Activated T-cell treated with anti-CD3 and anti-CD28 coated beads, Interleukin-2, amount 50 U/mL, for 72 hours (primary cell): ENCODE data around the gene C1orf210. TPM values are rescaled to one million over a fixed set of nuclear protein-coding genes. Genes with fewer than 3 reads are reported as not detected.
A peak's percentile ranks its signal among the peaks of the same experiment; 100 is the strongest.

Source experiments
- ATAC-seq, 2 donors: fragments of 150-1000 bp; cut with Tn5 transposase; replicated peaks in 1 of 2; 2 replicates each; pipeline ENCODE4 v1.10.0; 2021; ENCODE audit warnings: moderate library complexity in 2 of 2, mild to moderate bottlenecking in 1 of 2
- DNase-seq, 2 donors: peaks; one replicate each; pipeline ENCODE4 v3.0.0; 2021 to 2022; ENCODE audit warnings: mixed read lengths in 1 of 2
- H3K27ac Mint-ChIP-seq: one replicate; pipeline ENCODE4 v1.8.0; 2022; ENCODE audit warnings: mild to moderate bottlenecking, moderate library complexity, mixed read lengths
- H3K27me3 Mint-ChIP-seq: one replicate; pipeline ENCODE4 v1.8.0; 2022; ENCODE audit warnings: low read depth, mixed read lengths
- H3K36me3 Mint-ChIP-seq, 2 donors: one replicate each; pipeline ENCODE4 v1.8.0; 2022; ENCODE audit warnings: mixed read lengths in 2 of 2, mild to moderate bottlenecking in 1 of 2; ENCODE audit not compliant: insufficient read depth in 2 of 2
- H3K4me1 Mint-ChIP-seq: one replicate; pipeline ENCODE4 v1.8.0; 2022; ENCODE audit warnings: low read depth, mixed read lengths
- H3K4me3 Mint-ChIP-seq, 2 donors: one replicate each; pipeline ENCODE4 v1.8.0; 2022; ENCODE audit warnings: mild to moderate bottlenecking in 2 of 2, mixed read lengths in 2 of 2, moderate library complexity in 2 of 2
- H3K9me3 Mint-ChIP-seq, 2 donors: one replicate each; pipeline ENCODE4 v1.8.0; 2022; ENCODE audit warnings: mixed read lengths in 2 of 2
- total RNA-seq, 2 donors: library from RNA; stranded (reverse); gene quantifications; one replicate each; pipeline ENCODE4 v1.2.3, GENCODE V29; 2022

Gene C1orf210
- total RNA-seq, 2 donors from 2014 or later: 0.38 TPM; not detected in 1

DNA sequence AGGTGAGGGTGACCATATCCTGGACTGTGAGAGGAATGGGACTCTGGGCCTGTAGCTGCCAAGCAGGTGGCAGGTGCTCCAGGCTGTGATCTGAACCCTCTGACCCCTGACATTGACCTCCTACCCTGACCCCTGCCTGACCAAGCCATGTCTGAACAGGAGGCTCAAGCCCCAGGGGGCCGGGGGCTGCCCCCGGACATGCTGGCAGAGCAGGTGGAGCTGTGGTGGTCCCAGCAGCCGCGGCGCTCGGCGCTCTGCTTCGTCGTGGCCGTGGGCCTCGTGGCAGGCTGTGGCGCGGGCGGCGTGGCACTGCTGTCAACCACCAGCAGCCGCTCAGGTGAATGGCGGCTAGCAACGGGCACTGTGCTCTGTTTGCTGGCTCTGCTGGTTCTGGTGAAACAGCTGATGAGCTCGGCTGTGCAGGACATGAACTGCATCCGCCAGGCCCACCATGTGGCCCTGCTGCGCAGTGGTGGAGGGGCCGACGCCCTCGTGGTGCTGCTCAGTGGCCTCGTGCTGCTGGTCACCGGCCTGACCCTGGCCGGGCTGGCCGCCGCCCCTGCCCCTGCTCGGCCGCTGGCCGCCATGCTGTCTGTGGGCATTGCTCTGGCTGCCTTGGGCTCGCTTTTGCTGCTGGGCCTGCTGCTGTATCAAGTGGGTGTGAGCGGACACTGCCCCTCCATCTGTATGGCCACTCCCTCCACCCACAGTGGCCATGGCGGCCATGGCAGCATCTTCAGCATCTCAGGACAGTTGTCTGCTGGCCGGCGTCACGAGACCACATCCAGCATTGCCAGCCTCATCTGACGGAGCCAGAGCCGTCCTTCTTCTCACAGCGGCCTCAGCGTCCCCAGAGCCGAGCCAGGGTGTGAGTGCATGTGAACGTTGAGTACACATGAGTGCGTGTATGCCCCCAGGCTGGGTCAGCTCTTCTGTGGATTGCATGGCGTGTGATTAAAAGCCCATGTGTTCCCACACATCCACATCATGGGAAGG lies 12.5 kb downstream of the C1orf210 start:
- Mint-ChIP-seq H3K9me3 (peaks cover 6 to 7% of the 10 kb centered on the region in 2 donors), H3K4me1 (peaks cover 33% of the 10 kb centered on the region)

DNA sequence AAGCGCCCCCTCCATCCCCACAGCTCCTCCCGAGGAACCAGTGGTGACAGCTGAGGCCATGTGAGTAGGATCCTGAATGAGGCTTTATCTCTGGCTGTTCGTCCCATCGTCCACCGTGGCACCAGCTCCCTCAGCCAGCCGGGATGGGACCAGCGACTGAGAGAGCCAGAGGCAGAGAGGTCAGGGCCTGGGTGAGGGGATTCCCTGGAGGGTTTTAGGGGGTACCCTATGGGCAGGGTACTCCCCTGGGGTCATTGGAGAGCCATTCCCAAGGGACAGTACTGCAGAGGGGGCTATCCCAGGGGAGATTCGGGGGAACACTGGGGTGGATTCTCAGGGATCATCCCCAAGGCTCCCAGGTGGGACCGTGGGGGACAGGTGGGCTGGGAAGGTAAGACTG lies 13.2 kb downstream of the C1orf210 start:
- ATAC-seq (no peak), DNase-seq (no peak)
- Mint-ChIP-seq H3K36me3 (peaks cover 5 to 10% of the 10 kb centered on the region in 2 donors), H3K4me1 (peaks cover 33% of the 10 kb centered on the region), H3K4me3 (no peak overlapping the region), H3K9me3 (peaks cover 6 to 7% of the 10 kb centered on the region in 2 donors), H3K27me3 (peaks cover 19% of the 10 kb centered on the region), H3K27ac (no peak overlapping the region)

More for the DNA sequence above, 12.5 kb downstream of the C1orf210 start:
- Mint-ChIP-seq H3K36me3 (peaks cover 5 to 10% of the 10 kb centered on the region in 2 donors), H3K27ac (no peak overlapping the region), H3K27me3 (peaks cover 19% of the 10 kb centered on the region), H3K4me3 (no peak overlapping the region)
- DNase-seq (no peak), ATAC-seq (no peak)

DNA sequence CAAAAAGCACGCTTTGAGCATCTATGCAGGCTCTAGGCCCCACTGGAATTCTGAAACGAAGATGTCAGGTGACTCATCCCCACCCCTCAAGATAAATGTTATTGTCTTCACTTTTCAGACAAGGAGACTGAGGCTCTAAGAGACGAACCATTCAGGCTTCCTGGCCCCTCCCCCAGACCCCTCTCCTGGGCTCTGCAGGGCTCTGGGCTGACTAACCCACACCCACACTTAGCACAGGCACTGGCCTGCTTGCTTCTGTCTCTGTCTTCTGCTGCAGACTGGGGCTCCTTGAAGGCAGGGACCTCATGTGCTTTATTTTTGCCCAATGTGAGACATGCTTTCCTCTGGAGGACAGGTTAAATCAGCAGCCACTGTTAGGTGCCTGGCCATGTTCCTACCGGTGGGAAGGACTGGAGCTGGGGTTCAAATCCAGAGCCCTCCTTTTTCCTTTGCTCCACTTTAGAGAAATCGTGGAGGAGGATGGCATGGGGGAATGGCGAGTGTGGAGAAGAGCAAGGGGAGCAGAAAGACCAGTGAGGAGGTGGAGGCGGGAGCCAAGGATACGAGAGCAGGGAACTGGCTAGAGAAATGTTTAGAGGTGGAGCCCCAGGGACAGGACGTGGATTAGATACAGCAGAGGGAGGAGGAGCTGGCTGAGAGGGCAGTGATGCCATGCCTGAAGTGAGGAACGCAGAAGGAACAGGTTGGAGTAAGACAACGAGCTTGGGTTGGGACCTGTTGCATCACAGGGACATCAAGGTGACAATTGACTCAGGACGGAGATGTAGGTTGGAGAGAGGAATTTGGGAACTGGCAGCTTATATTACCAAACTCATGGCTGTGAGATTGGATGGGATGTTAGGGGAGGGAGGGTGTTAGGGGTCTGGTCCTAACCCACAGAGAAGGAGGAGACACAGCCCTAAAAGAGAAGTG lies 13.9 kb downstream of the C1orf210 start:
- Mint-ChIP-seq H3K27ac (no peak overlapping the region), H3K4me3 (peak overlapping the region; percentile 46 to 73), H3K36me3 (peaks cover 5 to 10% of the 10 kb centered on the region in 2 donors), H3K27me3 (peaks cover 11% of the 10 kb centered on the region), H3K9me3 (peaks cover 6 to 7% of the 10 kb centered on the region in 2 donors), H3K4me1 (peaks cover 33% of the 10 kb centered on the region)
- ATAC-seq: peak; percentile 40 to 50
- DNase-seq: peak in 1 of 2 donors; percentile 8

DNA sequence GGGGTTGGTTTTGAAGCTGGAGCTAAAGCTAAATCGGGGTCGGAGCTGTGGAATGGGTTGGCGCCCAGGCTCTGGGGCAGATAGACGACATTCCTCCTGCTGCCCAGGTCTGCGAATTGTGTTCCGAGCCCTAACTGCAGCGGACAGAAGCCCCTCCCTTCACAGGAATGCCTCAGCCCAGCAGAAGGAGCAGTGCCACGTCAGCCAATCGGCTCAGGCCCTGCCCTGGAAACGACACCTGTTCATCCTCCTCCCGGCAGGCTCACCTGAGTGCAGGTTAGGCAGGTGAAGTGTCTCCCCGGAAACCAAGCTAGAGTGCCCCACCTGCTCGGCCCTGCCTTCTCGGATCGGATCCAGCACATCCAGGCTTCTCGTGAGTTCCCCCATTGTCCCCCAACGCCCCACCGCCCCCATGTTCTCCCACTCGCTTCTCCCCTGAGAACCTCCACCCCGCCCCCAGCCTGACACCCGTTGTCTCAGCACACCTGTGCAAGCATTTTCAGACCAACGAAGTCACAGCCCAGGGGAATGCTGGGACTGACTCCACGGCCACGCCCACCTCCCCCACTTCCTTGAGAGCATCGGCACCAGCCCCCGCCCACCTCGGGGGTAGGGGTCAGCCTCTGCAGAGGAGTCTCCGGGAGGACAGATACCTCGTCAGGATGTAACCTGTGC lies 14.8 kb downstream of the C1orf210 start:
- Mint-ChIP-seq H3K4me1 (peaks cover 33% of the 10 kb centered on the region), H3K27ac (no peak overlapping the region), H3K27me3 (peaks cover 10% of the 10 kb centered on the region), H3K9me3 (peaks cover 6 to 7% of the 10 kb centered on the region in 2 donors), H3K36me3 (peaks cover 5 to 10% of the 10 kb centered on the region in 2 donors), H3K4me3 (peak overlapping the region; percentile 63 to 73)
- peak; percentile 18 to 38 for ATAC-seq
- DNase-seq: peak; percentile 14 to 20

GRCh38 chr1:43269627-43270375 lies 15.6 kb downstream of the C1orf210 start, which contains the start of gene TMEM125:
Gene TMEM125 (plus strand): TSS chr1:43269983. CDS start chr1:43272723, 2,740 bp downstream.
- H3K4me3 Mint-ChIP-seq: peak within 1 kb of the TSS; percentile 63 to 73
- H3K27ac Mint-ChIP-seq: no peak within 1 kb of the TSS
- DNase-seq (no peak), ATAC-seq (no peak)
- peaks cover 3 to 4% of the 10 kb centered on the region in 2 donors for H3K9me3 Mint-ChIP-seq
- H3K4me1 Mint-ChIP-seq: peaks cover 28% of the 10 kb centered on the region
- H3K27me3 Mint-ChIP-seq: peaks cover 10% of the 10 kb centered on the region
- peaks cover 3 to 6% of the 10 kb centered on the region in 2 donors for H3K36me3 Mint-ChIP-seq

GRCh38 chr1:43267818-43268425 lies 17.5 kb downstream of the C1orf210 start:
- Mint-ChIP-seq H3K36me3 (peaks cover 3 to 4% of the 10 kb centered on the region in 2 donors), H3K4me3 (no peak overlapping the region), H3K27me3 (peaks cover 10% of the 10 kb centered on the region), H3K27ac (no peak overlapping the region), H3K9me3 (peaks cover 2 to 3% of the 10 kb centered on the region in 2 donors), H3K4me1 (peaks cover 21% of the 10 kb centered on the region)
- DNase-seq (no peak), ATAC-seq (no peak)

DNA sequence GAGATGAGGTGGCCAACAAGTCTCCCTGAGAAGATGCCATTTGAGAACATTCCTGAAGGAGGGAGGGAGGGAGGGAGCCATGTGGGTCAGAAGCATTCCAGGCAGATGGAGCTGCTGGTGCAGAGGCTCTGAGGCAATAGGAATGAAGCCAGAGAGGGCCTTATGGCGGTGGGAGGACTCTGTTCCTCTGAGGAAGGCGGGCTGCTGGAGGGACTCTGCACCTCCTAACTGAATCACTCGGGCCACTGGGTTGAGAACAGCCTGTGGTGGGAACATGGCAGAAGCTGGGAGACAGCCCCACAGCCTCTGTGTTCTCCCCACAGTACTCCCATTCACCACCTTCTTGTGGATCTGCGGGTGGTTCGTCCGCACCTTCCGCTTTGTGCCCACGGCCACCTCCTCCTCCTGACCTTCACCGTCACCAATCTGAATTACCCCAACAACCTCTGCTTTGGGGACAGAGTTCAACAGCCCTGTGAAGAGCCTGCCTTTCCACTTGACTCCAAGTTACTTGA lies 18.0 kb downstream of the C1orf210 start:
- ATAC-seq: no peak
- H3K27me3 Mint-ChIP-seq: peaks cover 10% of the 10 kb centered on the region
- no peak overlapping the region for H3K4me3 Mint-ChIP-seq
- H3K9me3 Mint-ChIP-seq: peaks cover 3 to 4% of the 10 kb centered on the region in 2 donors
- DNase-seq: no peak
- H3K36me3 Mint-ChIP-seq: peaks cover 3 to 7% of the 10 kb centered on the region in 2 donors
- peaks cover 21% of the 10 kb centered on the region for H3K4me1 Mint-ChIP-seq
- no peak overlapping the region for H3K27ac Mint-ChIP-seq

DNA sequence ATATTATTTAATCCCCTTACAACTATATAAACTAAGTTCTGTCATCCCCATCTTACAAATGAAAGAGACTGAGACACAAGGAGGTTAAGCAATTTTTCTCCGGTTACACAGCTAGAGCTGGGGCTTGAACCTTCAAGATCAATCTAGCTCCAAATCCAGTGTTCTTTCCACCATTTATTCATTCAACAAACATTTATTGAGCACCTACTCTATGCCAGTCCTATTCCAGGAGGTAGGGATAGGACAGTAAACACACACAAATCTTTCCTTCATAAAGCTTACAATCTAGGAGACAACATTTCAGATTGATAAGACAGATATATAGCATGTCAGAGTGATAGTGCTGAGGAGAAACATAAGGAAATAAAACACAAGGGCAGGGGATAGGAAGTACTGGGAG lies 18.5 kb downstream of the C1orf210 start:
- Mint-ChIP-seq H3K36me3 (peaks cover 3 to 7% of the 10 kb centered on the region in 2 donors), H3K4me1 (peaks cover 20% of the 10 kb centered on the region), H3K27me3 (peaks cover 10% of the 10 kb centered on the region), H3K27ac (no peak overlapping the region), H3K4me3 (no peak overlapping the region), H3K9me3 (peaks cover 3 to 4% of the 10 kb centered on the region in 2 donors)
- ATAC-seq (no peak), DNase-seq (no peak)

DNA sequence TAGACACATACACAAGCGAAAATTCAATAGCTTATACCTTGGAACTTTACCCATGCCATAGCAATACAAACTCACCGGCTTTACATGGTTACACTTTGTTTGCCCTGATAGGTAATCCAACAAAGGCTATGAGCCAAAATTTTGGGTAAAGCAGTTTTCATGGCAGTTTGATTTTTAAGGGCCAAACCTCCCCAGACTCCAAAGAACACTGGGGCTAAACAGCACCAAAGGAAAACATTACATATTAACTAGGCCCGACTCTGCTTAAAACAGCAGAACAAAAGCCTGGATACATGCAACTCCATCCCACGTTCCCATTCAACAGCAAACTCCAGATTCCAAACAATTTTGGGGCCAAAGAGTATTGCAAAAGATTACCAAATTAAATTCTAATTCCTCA lies 19.9 kb downstream of the C1orf210 start:
- Mint-ChIP-seq H3K36me3 (peaks cover 3 to 7% of the 10 kb centered on the region in 2 donors), H3K9me3 (peaks cover 3 to 4% of the 10 kb centered on the region in 2 donors), H3K27ac (peak overlapping the region; percentile 80), H3K27me3 (peaks cover 10% of the 10 kb centered on the region), H3K4me1 (peaks cover 6% of the 10 kb centered on the region), H3K4me3 (no peak overlapping the region)
- no peak for ATAC-seq
- DNase-seq: no peak

DNA sequence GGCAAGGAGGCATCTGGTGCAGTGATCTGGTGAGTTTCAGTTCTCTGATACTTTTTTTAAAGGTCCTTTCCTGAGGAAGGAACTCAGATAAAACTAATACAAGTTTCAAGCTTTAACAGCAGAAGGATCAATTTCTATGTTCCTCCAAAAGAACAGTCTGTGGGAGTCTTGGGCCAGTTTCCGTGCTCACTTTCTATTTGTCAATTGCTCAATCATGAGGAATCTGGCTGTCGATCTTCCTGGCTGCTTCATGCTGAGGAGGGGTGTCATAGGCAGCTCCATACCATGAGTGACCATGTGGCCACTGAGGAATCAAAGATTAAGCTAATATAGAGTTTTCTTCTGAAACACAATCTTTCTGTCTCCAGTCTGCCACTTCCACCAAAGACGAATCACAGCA lies 27.0 kb downstream of the C1orf210 start:
- no peaks in the 10 kb centered on the region for H3K27me3 Mint-ChIP-seq
- no peak for ATAC-seq
- peaks cover 0 to 4% of the 10 kb centered on the region in 2 donors for H3K36me3 Mint-ChIP-seq
- H3K4me1 Mint-ChIP-seq: no peaks in the 10 kb centered on the region
- no peak overlapping the region for H3K4me3 Mint-ChIP-seq
- peaks cover 0 to 5% of the 10 kb centered on the region in 2 donors for H3K9me3 Mint-ChIP-seq
- DNase-seq: no peak
- no peak overlapping the region for H3K27ac Mint-ChIP-seq
